PFSK-1 (cell line): ENCODE results near the gene NAA38.

Source experiments
- POLR2AphosphoS5 ChIP-seq: IDR thresholded peaks from 2 replicates; pipeline ENCODE4 v1.6.1; 2012; ENCODE audit warnings: low read depth, mild to moderate bottlenecking, control low read depth, low read length, moderate library complexity
- REST ChIP-seq, 2 experiments: IDR thresholded peaks; 2 replicates each; pipeline versions ENCODE4 v1.6.1 to v1.8.0; 2011 to 2012; ENCODE audit warnings: low read depth in 2 of 2, low read length in 2 of 2, control low read depth in 1 of 2, inconsistent platforms in 1 of 2, mild to moderate bottlenecking in 1 of 2, moderate library complexity in 1 of 2; ENCODE audit not compliant: insufficient read depth in 1 of 2
- SIN3A ChIP-seq: IDR thresholded peaks from 2 replicates; pipeline ENCODE4 v1.6.1; 2012; ENCODE audit warnings: mild to moderate bottlenecking, low read length, moderate library complexity, borderline replicate concordance; ENCODE audit not compliant: insufficient read depth
- TAF1 ChIP-seq: IDR thresholded peaks from 2 replicates; pipeline ENCODE4 v1.6.1; 2012; ENCODE audit warnings: low read length, control low read depth, borderline replicate concordance; ENCODE audit not compliant: insufficient read depth

GRCh38 chr17:7846063-7846735 lies 11.2 kb downstream of the NAA38 start:
- no peak for TF ChIP-seq REST (IDR thresholded peaks at IDR 0.05; ENCODE audit: insufficient read depth in 1 of 2, low read depth in 2 of 2, low read length in 2 of 2)
- TF ChIP-seq TAF1: no peak
- TF ChIP-seq POLR2AphosphoS5: no peak
- TF ChIP-seq SIN3A: no peak
